CD1c-positive myeloid dendritic cell (primary cell): Measurements from ENCODE around the gene DMD.

ENCODE experiments used
- DNase-seq: peaks from one replicate; pipeline ENCODE4 v3.0.0-alpha.2; 2016; ENCODE audit errors: extremely low spot score

Gene DMD

DNA sequence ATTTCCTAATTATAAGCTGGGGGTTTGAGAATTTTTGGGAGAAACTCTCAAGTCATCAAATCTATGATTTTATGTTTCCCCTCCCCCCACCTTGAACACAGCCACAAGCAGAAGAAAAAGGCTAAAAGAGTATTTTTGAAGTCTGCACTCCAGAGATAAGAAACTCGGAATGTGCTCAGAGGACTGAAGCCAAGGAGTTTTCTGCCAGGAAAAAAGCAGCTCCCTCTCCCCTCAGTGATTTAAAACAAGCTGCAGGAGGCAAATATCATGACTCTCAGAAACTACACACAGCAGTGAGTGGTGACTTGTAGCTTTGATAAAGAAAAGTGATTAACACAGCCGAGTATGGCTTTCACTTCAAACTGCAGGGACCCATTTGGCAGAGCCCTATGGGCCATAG, 1339.3 kb downstream of the DMD start:
- no peak for DNase-seq

DNA sequence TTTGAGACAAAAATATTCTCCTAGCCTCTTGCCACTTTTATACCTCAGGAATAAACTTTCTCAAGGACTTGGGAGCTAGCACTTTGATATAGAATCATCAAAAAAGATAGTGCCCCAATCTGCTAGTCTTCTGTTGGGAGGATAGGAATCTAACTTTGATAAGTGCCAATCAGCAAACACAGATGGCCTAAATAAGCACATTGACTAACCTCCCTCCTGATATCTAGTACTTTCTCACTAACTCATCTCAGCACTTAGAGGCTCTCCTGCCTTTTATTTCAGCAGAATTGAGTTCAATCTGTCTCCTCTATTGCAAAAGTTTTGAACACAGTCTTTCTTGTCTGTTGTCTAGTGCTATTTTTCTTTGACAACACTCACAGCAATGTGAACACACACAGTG, 1341.1 kb downstream of the DMD start:
- DNase-seq: no peak

DNA sequence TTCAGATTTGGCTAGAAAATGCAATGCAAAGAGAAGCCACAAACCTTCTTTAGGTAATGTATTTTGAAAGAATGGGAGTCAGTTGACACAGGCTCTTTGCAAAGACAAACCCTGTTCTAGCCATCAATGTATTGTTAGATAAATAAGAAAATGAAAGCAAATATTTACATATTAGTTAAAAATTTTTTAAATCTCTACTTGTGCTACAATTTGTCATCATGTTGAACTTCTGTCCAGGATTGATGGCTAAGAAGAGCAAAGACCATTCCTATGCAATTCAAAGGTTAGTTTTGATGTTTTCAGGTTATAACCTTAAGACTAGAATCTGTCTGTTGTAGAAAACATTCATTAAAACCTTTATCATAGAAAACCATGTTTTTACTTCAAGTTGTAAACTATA, 1350.7 kb downstream of the DMD start:
- DNase-seq: no peak

DNA sequence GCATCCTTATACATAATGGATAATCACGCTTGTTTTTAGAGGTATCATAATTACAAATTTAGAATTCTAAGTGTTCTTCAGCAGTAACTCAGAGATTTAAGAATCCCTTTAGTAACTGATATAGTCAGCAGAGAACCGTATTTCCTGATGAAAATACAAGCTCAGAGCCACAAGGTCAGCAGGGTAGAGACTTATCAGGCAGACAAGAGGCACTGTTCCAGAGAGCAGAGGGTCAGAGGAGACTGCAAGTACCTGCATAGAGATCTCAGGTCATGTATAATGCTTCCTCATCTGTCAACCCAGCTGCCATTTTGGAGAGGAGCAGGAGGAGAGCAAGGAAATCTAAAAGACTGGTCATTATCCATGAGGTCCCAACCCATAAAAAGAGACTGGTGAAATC, 1352.4 kb downstream of the DMD start:
- no peak for DNase-seq

DNA sequence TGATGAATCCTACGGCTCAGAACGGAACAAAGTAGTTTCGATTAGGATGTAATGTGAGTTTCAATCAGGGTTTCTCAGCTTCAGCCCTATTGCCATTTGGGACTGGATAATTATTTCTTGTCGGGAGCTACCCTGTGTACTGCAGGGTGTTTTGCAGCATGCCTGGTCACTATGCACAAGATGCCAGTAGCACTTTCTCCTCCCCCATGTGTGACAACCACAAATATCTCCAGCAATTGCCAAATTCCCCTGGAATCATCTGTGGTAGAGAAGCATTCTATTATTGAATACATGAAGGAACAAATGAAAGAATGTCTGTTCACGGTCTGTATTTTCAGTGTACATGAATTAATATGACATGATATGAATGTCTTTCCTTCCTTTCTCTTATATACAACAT, 1356.6 kb downstream of the DMD start:
- DNase-seq: no peak

DNA sequence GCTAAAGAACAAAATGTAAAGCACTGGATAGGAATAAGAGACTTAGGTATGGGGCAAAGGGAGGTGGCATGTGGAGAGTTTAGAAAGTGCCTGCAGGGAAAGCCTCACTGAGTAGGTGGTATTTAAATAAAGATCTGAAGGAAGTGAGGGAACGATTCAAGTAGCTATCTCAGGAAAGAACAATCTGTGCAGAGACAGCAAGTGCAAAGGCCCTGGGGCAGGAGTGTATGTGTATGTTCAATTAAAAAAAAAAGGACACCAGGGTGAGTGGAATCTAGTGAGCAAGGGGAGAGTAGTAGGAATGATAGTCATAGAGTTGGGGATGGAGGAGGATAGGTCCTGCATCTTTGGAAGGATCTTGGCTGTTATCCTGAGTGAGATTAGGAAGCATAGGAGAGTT, 1359.6 kb downstream of the DMD start:
- DNase-seq: no peak

DNA sequence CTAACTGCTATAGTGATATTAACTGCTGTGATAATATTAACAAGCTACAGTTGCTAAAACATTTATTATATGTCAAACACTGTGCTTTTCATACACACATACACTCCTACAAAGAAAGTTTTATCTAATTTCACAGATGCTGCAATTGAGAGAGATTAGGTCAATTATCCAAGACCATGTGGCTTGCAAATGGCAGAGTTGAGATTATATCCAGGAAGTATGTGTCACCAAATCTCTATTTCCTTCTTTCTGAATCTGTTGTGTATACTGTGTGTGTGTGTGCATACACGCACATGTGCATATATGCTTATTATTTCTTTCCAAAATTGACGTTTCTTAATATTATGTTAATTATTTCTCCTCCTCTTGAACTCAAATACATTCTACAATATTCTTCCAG, 1363.6 kb downstream of the DMD start:
- DNase-seq: no peak

DNA sequence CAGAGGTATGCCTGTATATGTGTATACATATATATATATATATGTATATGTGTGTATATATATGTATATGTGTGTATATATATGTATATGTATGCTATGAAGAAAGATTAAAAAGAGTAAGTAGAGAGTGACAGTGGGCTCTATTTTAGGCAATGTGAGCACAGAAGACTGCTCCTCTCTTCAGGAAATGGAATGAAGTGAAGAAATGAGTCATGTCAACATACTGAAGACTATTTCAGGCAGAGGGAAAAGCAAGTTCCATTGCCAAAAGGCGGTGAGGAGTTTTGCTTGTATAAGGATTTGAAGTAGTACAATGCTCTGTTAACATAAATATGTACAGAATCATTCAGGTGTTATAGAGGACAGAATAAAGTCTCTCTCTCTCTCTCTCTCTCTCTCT, 1366.3 kb downstream of the DMD start:
- DNase-seq: no peak

DNA sequence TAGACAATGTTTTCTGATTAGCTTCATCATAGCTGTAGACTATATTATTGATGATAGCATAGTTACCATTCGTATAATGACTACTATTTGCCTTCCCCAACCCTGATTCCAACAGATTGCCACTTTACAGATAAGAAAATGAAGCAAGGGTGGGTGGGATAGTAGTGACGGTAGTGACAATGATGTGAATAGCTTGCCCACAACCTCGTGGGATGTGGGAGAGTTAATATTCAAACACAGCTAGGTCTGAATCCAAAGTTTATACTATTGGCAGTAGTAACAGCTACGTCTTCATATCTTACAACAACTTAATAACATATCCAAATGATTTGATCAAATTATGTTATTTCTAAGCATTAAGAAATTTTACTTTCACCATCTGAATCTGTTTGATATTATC, 1372.7 kb downstream of the DMD start:
- no peak for DNase-seq

DNA sequence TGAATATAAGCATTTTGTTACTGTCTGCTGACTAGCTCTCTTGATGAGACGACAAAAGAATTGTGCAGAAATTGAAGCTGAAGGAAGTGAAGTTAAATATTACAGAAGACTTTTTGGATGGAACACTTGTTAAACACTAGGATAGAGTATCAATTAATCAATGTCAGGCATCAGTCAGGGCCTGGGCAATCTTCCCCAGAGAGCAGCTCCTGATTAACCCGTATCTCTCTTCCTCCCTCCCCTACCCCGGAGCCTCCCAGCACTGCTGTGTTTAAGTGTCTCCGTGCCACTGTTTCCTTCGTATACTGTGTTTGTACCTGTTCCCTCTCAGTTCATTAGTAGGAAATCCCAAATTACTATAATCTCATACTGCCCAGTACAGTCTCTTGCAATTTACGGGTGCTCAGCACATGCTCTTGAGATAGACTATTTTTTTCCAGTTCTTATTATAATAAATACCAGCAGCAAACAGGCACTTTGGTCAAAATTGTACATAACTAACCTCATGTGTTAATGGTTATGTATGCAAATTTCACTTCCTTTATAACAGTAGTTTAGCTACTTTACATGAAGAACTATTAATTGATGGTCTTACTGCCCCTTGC, 1373.8 kb downstream of the DMD start:
- no peak for DNase-seq

DNA sequence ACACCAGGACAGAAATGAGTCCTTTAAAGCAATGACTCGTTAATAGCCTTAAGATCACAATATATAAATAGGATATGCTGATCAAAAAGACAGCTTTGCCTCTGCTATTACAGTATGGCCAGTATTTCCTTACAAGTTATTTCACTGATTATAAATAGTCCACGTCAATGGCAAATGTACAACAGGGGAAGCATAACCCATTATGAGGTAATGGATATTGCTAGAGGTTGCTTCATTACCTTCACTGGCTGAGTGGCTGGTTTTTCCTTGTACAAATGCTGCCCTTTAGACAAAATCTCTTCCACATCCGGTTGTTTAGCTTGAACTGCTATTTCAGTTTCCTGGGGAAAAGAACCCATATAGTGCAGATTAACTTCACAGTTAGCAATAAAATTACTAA, 1374.9 kb downstream of the DMD start:
- DNase-seq: no peak

DNA sequence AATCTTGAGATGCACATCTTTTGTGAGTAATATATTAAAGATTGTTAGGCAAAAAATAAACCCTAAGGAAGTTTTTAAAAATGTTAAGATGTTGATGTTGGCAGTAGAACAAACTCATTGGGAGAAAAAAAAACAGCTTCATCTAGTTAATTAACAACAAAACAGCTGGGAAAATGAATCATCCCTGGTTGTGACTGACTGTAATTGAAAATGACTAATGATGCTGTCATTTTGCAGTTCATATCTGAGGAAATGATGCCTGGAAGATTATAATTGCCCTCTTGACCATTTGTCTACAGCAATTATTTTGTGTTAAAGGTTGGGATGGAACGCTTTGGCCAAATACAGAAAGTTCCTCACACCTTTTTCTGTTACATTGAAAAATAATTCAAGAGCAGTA, 1379.1 kb downstream of the DMD start:
- DNase-seq: no peak

DNA sequence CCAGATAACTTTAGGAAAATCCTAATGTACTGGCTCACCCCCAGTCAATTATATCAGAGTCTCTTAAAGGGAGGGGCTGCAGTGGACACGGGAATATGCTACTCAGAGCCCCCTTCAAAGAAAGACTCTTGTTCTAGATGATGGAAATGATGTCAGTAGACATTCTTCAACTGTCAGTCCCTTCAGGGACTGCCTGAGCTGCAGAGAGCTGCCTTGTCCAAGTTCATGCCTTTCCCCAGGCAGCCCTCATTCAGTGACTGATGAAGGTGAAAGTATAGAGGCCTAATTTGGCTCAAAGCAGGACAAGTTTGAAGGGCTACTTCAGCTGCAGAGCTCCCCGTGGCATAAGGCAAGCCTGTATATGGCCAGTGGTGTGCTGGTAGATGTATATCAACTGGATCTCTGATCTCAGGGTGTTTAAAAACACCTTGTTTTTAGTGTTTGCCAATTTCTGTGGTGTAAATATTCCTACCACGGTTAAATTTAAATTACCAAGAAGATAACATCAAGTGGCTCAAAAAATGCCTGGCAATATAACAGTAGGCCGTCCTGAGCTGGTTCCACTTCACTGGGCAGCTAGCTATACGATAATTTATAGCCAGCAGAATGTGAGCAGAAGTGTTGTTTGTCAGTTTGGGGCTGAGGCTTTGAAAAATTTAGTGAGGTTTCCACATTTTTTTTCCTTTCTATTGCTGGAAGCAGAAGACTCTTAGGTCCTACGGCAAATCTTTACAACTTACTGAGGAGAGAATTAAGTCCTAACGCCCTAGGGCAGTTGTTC, 1390.7 kb downstream of the DMD start:
- no peak for DNase-seq

DNA sequence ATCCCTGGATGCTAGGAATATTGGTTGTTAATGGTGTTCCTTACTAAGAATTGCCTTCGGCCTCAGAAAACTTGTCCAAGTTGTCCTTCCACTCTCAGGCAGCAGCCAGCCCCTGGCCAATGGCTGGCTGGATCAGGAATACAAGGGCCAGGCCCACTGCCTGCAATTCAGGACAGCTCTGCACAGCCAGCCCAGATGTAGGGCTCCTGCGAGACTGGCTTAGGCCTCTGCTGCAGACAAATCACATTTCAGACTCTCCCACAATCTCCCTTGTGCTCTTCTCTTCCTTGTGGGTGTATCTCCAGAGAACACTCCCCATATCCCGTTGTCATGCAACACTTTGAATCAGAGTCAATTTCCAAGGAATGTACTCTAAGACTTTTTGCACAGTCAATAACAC, 1391.9 kb downstream of the DMD start:
- no peak for DNase-seq

DNA sequence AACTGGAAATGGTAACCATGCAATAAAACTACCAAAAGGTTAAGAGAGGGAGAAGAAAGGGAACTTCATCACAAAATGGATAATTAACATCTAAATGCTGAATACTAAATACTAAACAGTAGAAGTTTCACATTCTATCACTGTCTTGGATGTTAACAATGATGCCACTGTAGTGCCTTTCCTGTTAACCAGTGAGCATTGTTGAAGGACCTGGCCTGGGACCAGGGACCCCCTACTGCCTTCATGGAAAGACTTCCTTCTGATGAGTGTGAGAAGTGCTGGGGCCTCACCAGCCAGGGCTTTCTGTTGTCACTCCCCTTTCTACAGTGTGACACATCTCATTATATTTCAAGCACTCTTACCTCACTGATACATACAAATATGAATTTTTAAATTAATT, 1400.2 kb downstream of the DMD start:
- DNase-seq: no peak

DNA sequence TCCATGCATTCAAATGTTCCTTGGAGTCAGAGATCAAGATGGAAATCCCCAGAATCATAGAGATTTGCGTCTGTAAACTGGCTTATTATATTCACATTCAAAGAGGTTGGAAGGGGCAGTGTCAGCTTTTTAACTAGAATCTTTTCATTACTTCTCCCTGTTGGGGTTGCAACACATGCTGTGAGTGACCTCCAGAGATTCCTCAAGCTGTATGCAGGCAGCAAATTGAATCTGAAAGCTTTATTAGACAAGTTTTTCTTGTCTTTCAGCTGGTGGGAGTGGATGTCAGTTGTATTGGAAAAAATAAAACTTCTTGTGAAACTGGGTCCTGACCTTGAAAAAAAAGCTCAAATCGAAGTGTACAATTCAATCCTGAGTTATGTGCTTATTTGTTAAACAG, 1403.0 kb downstream of the DMD start:
- DNase-seq: no peak

DNA sequence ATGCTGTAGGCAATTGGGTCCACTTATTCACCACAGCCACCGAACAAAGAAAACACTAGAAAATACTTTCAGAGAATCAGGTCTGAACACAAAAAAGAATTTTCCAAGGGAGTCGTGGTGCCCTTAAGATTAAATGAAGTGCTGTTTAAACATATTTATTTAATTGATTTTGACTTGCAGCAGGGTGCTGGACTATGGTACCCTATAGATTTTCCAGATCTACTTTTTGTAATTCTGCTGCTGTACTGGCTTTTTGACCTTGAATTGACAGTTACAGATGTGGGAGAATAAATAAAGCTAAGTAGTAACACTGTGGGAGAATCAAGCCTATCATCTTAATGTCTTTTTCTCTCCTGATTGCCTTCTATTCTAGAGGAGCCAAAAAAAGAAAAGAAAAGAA, 1404.2 kb downstream of the DMD start:
- no peak for DNase-seq

DNA sequence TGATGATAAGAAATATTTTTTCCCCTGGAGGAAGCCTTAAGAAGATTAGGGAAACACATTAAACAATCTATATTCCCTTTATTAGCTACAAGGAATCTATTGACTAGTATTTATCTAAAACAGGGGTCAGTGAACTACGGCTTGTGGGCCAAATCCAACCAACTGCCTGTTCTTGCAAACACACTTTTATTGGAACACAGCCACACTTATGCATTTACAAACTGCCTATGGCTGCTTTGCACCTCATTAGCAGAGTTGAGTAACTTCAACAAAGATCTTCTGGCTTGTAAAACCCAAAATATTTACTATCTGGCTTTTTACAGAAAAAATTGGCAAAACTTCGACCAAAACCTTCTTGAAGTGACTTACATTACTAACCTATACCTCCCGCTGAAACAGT, 1405.6 kb downstream of the DMD start:
- DNase-seq: no peak

DNA sequence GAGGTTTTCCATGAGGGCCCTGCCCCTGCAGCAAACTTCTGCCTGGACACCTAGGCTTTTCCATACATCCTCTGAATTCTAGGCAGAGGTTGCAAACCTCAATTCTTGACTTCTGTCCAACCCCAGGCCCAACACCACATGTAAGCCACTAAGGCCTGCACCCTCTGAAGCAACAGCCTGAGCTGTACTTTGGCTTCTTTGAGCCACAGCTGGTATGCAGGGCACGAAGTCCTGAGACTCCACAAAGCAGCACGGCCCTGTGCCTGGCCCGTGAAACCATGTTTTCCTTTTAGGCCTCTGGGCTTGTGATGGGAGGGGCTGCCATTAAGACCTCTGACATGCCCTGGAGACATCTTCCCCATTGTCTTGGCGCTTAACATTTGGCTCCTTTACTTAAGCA, 1411.1 kb downstream of the DMD start:
- no peak for DNase-seq

DNA sequence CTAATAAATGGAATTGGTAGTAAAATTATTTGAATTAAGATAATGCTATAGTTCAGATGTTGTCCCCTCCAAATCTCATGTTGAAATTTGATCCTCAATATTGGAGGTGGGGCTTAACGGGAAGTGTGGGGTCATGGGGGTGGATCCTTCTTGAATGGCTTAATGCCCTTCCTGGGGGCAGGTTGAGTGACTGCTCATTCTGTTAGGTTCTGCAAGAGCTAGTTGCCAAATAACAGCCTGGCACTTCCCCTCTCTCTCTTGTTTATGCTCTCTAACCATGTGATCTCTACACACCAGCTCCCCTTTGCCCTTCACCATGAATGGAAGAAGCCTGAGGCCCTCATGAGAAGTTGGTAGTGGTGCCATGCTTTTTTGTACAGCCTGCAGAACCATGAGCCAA, 1414.7 kb downstream of the DMD start:
- DNase-seq: no peak

DNA sequence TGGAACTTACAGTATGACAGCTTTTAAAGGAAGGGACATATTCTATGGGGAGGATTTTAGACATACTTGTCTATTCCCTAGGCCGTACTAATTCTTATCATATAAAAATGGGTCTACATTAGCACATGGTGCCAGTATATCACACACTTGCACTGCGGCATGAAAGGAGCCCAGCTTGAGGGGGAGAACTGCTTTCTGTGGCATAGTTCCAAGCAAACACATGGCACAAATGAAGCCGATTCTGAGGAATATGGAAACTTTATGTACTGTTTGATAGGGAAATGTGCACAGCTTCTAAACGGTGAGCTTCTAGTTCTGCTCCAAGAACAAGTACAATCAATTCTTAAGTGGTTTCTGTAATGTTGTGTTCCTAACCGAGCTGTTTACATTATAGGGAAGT, 1463.9 kb downstream of the DMD start:
- no peak for DNase-seq

DNA sequence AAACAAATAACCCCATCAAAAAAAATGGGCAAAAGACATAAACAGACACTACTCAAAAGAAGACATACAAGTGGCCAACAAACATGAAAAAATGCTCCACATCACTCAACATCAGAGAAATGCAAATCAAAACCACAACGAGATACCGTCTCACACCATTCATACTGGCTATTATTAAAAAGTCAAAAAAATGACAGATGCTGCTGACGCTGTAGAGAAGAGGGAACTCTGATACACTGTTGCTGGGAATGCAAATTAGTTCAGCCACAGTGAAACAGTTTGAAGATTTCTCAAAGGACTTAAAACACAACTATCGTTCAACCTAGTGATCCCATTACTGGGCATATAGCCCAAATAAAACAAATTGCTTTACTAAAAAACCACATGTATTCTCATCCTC, 1468.3 kb downstream of the DMD start:
- no peak for DNase-seq

DNA sequence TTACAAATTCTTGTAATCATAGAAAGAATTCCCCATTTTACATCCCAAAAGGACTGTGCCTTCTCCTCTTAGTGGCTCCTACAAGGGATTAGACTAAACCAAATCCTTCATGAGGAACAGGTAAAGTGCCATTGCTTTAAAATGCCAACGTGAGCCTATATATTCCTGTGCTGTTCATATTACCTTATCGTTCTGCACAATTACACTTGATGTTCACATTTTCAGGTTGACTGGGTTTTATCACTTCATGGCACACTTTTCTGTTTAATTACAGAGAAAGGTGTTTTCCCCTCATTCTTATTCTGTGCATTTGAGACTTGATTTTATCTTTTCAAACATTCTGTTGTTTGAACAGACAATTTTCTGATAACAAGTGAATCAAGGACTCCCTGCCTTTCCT, 1493.9 kb downstream of the DMD start:
- no peak for DNase-seq

DNA sequence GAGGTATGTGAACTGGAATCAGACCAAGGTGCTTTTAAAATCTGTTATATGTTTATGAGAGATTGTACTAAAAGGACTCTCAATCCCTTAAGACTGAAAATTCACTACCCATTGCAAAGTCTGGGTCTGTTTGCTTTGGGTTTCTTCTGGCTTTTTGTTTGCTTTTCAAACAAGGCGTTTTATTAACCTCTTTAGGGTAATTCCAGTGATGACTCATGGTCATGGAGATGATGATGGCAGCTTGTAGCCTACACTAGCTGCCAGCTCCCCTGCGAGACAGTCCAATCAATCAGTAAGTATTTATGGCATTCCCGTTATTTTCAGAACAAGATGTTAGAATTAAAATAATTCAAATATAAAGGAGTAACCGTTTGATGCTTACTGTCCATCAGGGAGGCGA, 1495.7 kb downstream of the DMD start:
- no peak for DNase-seq
